GM12891 (cell line): Measurements from ENCODE around the gene ITFG1.

Experiments used
- POLR2A ChIP-seq: IDR thresholded peaks from 2 replicates; pipeline ENCODE4 v1.6.1; 2011; ENCODE audit warnings: low read depth, low read length, control low read depth
- POLR2AphosphoS5 ChIP-seq: IDR thresholded peaks from 2 replicates; pipeline ENCODE4 v1.6.1; 2011; ENCODE audit warnings: low read depth, low read length, control low read depth
- TAF1 ChIP-seq: IDR thresholded peaks from 2 replicates; pipeline ENCODE4 v1.6.1; 2011; ENCODE audit warnings: low read depth, low read length, control low read depth

- TF ChIP-seq POLR2A (no peak), TAF1 (no peak), POLR2AphosphoS5 (no peak)
Measured at GRCh38 chr16:47236716-47237115, 224.1 kb downstream of the ITFG1 start.
